ENCODE results near the gene TLE1. TPM values are rescaled to one million over a fixed set of nuclear protein-coding genes. Genes with fewer than 3 reads are reported as not detected.
A peak's percentile ranks its signal among the peaks of the same experiment; 100 is the strongest.

Gene TLE1
- total RNA-seq, 1 experiment from 2014 or later, result 97.7 TPM

DNA sequence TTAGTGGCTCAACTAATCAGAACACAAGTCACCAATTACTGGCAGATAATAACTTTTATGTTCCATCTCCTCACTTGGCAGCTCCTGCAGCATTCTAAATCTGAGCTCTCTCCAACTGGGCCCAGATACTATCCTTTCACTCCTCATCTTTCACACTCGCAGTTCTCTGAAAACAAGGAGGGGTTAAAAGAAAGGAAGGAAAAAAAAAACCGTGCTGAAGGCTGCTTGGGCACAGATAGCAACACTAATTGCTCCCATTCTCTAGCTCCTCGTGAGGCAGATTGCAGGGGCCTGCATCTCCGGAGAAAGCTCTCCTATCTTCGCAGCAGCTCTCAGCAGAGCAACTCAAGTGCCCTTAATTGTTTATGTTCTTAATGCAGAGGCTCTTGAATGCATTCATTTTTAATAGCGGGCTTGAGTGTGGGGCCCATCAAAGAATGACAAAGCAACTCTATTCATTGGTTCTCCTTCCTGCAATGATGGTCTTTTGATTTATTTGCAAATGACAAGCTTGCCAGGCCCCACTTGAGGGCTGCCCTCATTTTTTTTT is 23.9 kb downstream of the TLE1 start:
- peak overlapping the region; percentile 39 for H3K4me3 Mint-ChIP-seq
- ChIA-PET POLR2A (interaction anchor here (0.8 to 1.2 kb wide), 2 partner anchors 12 to 43 kb away, joined by 3 to 4 read pairs; no protein-coding TSS in a partner anchor), CTCF (interaction anchor here (1.0 to 2.0 kb wide), 4 partner anchors 8 to 941 kb away, joined by 3 to 6 read pairs (median 3); no protein-coding TSS in a partner anchor)
- DNase-seq (ENCODE audit: low spot score) (peak; percentile 28), ATAC-seq (peak; percentile 82)
- peak overlapping the region; percentile 88 for H3K27ac Mint-ChIP-seq
- TF ChIP-seq, protein P1, sequence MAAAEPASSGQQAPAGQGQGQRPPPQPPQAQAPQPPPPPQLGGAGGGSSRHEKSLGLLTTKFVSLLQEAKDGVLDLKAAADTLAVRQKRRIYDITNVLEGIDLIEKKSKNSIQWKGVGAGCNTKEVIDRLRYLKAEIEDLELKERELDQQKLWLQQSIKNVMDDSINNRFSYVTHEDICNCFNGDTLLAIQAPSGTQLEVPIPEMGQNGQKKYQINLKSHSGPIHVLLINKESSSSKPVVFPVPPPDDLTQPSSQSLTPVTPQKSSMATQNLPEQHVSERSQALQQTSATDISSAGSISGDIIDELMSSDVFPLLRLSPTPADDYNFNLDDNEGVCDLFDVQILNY (CRISPR knock-in tag; IDR thresholded peaks at IDR 0.05), result no peak
- peak; percentile 45; the same call in 1 of the 2 replicates for TF ChIP-seq TEAD1 (CRISPR knock-in tag; IDR thresholded peaks at IDR 0.05)
- TF ChIP-seq, protein P2, sequence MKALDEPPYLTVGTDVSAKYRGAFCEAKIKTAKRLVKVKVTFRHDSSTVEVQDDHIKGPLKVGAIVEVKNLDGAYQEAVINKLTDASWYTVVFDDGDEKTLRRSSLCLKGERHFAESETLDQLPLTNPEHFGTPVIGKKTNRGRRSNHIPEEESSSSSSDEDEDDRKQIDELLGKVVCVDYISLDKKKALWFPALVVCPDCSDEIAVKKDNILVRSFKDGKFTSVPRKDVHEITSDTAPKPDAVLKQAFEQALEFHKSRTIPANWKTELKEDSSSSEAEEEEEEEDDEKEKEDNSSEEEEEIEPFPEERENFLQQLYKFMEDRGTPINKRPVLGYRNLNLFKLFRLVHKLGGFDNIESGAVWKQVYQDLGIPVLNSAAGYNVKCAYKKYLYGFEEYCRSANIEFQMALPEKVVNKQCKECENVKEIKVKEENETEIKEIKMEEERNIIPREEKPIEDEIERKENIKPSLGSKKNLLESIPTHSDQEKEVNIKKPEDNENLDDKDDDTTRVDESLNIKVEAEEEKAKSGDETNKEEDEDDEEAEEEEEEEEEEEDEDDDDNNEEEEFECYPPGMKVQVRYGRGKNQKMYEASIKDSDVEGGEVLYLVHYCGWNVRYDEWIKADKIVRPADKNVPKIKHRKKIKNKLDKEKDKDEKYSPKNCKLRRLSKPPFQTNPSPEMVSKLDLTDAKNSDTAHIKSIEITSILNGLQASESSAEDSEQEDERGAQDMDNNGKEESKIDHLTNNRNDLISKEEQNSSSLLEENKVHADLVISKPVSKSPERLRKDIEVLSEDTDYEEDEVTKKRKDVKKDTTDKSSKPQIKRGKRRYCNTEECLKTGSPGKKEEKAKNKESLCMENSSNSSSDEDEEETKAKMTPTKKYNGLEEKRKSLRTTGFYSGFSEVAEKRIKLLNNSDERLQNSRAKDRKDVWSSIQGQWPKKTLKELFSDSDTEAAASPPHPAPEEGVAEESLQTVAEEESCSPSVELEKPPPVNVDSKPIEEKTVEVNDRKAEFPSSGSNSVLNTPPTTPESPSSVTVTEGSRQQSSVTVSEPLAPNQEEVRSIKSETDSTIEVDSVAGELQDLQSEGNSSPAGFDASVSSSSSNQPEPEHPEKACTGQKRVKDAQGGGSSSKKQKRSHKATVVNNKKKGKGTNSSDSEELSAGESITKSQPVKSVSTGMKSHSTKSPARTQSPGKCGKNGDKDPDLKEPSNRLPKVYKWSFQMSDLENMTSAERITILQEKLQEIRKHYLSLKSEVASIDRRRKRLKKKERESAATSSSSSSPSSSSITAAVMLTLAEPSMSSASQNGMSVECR (CRISPR knock-in tag; IDR thresholded peaks at IDR 0.05; ENCODE audit: borderline replicate concordance), result 0 out of 2 replicates have a peak, but pooled peaks have one; percentile 13
- H3K9me3 Mint-ChIP-seq, result no peaks in the 10 kb centered on the region
- H3K27me3 Mint-ChIP-seq (ENCODE audit: low read depth), result no peaks in the 10 kb centered on the region
- peaks cover 30% of the 10 kb centered on the region for H3K36me3 Mint-ChIP-seq
- H3K4me1 Mint-ChIP-seq, result peaks cover 85% of the 10 kb centered on the region

DNA sequence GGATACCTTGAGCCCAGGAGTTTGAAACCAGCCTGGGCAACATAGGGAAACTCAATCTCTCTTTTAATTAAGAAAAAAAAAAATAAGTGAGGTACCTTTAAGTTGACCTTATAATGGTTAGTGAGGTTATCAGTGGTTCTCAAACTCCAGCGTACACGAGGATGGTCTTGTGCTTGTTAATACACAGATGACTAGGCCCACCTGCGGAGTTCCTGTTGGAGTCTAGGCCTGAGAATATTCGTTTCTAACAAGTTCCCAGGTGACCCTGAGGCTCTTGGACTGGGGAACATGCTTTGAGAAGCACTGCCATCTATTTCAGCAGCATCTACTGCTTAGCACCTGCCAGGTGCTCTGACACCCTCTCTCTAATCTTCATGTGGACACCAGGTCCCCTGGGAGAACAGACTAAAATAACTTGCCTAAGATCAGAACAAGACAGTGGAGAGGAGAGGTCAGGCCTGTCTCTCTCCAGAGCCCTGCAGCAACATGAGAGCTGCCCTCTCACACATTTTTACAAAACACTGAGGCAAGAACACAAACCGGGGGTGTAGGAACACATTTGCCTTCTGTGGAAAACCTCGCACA is 24.6 kb downstream of the TLE1 start:
- Mint-ChIP-seq H3K4me1 (peaks cover 84% of the 10 kb centered on the region), H3K27ac (peak overlapping the region; percentile 88), H3K36me3 (peaks cover 33% of the 10 kb centered on the region), H3K9me3 (no peaks in the 10 kb centered on the region), H3K4me3 (peak overlapping the region; percentile 39), H3K27me3 (ENCODE audit: low read depth) (no peaks in the 10 kb centered on the region)
- POLR2A ChIA-PET, result interaction anchor here (1.2 kb wide), 1 partner anchor 43 kb away, joined by 4 read pairs; no protein-coding TSS in a partner anchor
- DNase-seq (ENCODE audit: low spot score), result no peak
- CTCF ChIA-PET, result interaction anchor here (1.0 to 2.0 kb wide), 3 partner anchors 9 to 942 kb away, joined by 3 to 6 read pairs (median 3); no protein-coding TSS in a partner anchor
- TF ChIP-seq, protein P3, sequence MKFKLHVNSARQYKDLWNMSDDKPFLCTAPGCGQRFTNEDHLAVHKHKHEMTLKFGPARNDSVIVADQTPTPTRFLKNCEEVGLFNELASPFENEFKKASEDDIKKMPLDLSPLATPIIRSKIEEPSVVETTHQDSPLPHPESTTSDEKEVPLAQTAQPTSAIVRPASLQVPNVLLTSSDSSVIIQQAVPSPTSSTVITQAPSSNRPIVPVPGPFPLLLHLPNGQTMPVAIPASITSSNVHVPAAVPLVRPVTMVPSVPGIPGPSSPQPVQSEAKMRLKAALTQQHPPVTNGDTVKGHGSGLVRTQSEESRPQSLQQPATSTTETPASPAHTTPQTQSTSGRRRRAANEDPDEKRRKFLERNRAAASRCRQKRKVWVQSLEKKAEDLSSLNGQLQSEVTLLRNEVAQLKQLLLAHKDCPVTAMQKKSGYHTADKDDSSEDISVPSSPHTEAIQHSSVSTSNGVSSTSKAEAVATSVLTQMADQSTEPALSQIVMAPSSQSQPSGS (CRISPR knock-in tag; IDR thresholded peaks at IDR 0.05; ENCODE audit: borderline replicate concordance, low read depth), result no peak
- TF ChIP-seq HMGA2 (CRISPR knock-in tag; IDR thresholded peaks at IDR 0.05) (no peak), IRF2 (CRISPR knock-in tag; IDR thresholded peaks at IDR 0.05; ENCODE audit: borderline replicate concordance, low read depth) (no peak), TP53 (CRISPR knock-in tag; IDR thresholded peaks at IDR 0.05) (no peak)
- TF ChIP-seq, protein P4, sequence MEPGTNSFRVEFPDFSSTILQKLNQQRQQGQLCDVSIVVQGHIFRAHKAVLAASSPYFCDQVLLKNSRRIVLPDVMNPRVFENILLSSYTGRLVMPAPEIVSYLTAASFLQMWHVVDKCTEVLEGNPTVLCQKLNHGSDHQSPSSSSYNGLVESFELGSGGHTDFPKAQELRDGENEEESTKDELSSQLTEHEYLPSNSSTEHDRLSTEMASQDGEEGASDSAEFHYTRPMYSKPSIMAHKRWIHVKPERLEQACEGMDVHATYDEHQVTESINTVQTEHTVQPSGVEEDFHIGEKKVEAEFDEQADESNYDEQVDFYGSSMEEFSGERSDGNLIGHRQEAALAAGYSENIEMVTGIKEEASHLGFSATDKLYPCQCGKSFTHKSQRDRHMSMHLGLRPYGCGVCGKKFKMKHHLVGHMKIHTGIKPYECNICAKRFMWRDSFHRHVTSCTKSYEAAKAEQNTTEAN (CRISPR knock-in tag; IDR thresholded peaks at IDR 0.05), result no peak
- no peak for ATAC-seq

DNA sequence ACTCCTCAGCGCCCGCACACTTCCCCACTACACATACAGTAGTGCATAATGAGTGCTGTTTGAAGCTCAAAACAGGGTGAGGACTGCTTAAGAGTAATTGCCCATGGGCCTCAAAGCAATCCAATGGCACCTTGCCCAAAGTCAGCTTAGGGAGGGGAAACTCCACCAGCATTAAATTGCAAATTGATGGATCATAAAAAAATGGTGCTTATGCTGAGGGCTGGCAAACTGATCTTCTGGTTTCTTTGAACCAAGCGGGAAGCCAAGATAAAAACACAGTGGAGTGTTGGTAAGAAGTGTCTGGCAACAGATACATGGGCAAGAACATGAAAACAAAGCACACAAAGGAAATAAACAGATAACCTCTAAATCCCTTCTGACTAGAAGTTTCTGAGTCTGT is 28.0 kb downstream of the TLE1 start:
- DNase-seq (ENCODE audit: low spot score), result no peak
- CTCF ChIA-PET, result no interaction called here
- no peak for ATAC-seq
- no peak overlapping the region for H3K4me3 Mint-ChIP-seq
- H3K9me3 Mint-ChIP-seq, result no peaks in the 10 kb centered on the region
- H3K27ac Mint-ChIP-seq, result peak overlapping the region; percentile 68
- H3K4me1 Mint-ChIP-seq, result peaks cover 80% of the 10 kb centered on the region
- TF ChIP-seq, protein P5, sequence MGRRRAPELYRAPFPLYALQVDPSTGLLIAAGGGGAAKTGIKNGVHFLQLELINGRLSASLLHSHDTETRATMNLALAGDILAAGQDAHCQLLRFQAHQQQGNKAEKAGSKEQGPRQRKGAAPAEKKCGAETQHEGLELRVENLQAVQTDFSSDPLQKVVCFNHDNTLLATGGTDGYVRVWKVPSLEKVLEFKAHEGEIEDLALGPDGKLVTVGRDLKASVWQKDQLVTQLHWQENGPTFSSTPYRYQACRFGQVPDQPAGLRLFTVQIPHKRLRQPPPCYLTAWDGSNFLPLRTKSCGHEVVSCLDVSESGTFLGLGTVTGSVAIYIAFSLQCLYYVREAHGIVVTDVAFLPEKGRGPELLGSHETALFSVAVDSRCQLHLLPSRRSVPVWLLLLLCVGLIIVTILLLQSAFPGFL (CRISPR knock-in tag; IDR thresholded peaks at IDR 0.05; ENCODE audit: borderline replicate concordance), result no peak
- TF ChIP-seq, protein P6, sequence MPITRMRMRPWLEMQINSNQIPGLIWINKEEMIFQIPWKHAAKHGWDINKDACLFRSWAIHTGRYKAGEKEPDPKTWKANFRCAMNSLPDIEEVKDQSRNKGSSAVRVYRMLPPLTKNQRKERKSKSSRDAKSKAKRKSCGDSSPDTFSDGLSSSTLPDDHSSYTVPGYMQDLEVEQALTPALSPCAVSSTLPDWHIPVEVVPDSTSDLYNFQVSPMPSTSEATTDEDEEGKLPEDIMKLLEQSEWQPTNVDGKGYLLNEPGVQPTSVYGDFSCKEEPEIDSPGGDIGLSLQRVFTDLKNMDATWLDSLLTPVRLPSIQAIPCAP (CRISPR knock-in tag; IDR thresholded peaks at IDR 0.05), result no peak
- TF ChIP-seq, protein P7, sequence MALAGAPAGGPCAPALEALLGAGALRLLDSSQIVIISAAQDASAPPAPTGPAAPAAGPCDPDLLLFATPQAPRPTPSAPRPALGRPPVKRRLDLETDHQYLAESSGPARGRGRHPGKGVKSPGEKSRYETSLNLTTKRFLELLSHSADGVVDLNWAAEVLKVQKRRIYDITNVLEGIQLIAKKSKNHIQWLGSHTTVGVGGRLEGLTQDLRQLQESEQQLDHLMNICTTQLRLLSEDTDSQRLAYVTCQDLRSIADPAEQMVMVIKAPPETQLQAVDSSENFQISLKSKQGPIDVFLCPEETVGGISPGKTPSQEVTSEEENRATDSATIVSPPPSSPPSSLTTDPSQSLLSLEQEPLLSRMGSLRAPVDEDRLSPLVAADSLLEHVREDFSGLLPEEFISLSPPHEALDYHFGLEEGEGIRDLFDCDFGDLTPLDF (CRISPR knock-in tag; IDR thresholded peaks at IDR 0.05), result no peak
- TF ChIP-seq, protein P8, sequence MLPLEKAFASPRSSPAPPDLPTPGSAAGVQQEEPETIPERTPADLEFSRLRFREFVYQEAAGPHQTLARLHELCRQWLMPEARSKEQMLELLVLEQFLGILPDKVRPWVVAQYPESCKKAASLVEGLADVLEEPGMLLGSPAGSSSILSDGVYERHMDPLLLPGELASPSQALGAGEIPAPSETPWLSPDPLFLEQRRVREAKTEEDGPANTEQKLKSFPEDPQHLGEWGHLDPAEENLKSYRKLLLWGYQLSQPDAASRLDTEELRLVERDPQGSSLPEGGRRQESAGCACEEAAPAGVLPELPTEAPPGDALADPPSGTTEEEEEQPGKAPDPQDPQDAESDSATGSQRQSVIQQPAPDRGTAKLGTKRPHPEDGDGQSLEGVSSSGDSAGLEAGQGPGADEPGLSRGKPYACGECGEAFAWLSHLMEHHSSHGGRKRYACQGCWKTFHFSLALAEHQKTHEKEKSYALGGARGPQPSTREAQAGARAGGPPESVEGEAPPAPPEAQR (CRISPR knock-in tag; IDR thresholded peaks at IDR 0.05), result no peak
- TF ChIP-seq SP1 (CRISPR knock-in tag; conservative IDR thresholded peaks at IDR 0.05) (no peak), ZNF138 (CRISPR knock-in tag; conservative IDR thresholded peaks at IDR 0.05) (no peak), IRF2 (CRISPR knock-in tag; IDR thresholded peaks at IDR 0.05; ENCODE audit: borderline replicate concordance, low read depth) (no peak)
- peaks cover 34% of the 10 kb centered on the region for H3K36me3 Mint-ChIP-seq
- POLR2A ChIA-PET, result interaction anchor here (0.6 kb wide), 1 partner anchor 44 kb away, joined by 3 read pairs; no protein-coding TSS in a partner anchor
- H3K27me3 Mint-ChIP-seq (ENCODE audit: low read depth), result no peaks in the 10 kb centered on the region
